GM12801 (cell line): ENCODE data around the gene OR52L1.

Experiments
- CTCF ChIP-seq: IDR thresholded peaks from one replicate; pipeline ENCODE4 v1.5.1; 2011; ENCODE audit warnings: control low read depth; ENCODE audit not compliant: insufficient read length; ENCODE audit errors: extremely low read depth

Gene OR52L1

GRCh38 chr11:5986885-5987284 lies at the start of gene OR52L1:
OR52L1 (minus strand) TSS chr11:5986985; CDS start chr11:5986930, 55 bp downstream.
- no peak for TF ChIP-seq CTCF

- no peak for TF ChIP-seq CTCF
Observed at GRCh38 chr11:6030708-6031405, 44.1 kb upstream of the OR52L1 start, which contains the start of gene OR56A1. OR56A1 (minus strand) TSS chr11:6030758; CDS start chr11:6027692, 3,066 bp downstream.

GRCh38 chr11:6027501-6027900 lies 40.7 kb upstream of the OR52L1 start:
- no peak for TF ChIP-seq CTCF

GRCh38 chr11:6025056-6025455 lies 38.3 kb upstream of the OR52L1 start:
- no peak for TF ChIP-seq CTCF

- no peak for TF ChIP-seq CTCF
Observed at GRCh38 chr11:6022956-6023355, 36.2 kb upstream of the OR52L1 start.

- no peak for TF ChIP-seq CTCF
Observed at GRCh38 chr11:6013042-6013441, 26.3 kb upstream of the OR52L1 start.

- no peak for TF ChIP-seq CTCF
Observed at GRCh38 chr11:6012035-6012668, 25.4 kb upstream of the OR52L1 start.
